HG02970 (cell line): ENCODE measurements around the gene ZDHHC11.
"Not testable (repeated sequence)": the region's sequence is repeated elsewhere in the genome, so short reads cannot be mapped to it uniquely, and the experiment has no call there.

Source experiments
- ATAC-seq: cut with Tn5 transposase; IDR thresholded peaks from one replicate; pipeline ENCODE4 v1.9.1; 2021; ENCODE audit warnings: mild to moderate bottlenecking, moderate library complexity, moderate number of reproducible peaks; ENCODE audit not compliant: unreplicated experiment, low FRiP score

The ZDHHC11 gene

DNA sequence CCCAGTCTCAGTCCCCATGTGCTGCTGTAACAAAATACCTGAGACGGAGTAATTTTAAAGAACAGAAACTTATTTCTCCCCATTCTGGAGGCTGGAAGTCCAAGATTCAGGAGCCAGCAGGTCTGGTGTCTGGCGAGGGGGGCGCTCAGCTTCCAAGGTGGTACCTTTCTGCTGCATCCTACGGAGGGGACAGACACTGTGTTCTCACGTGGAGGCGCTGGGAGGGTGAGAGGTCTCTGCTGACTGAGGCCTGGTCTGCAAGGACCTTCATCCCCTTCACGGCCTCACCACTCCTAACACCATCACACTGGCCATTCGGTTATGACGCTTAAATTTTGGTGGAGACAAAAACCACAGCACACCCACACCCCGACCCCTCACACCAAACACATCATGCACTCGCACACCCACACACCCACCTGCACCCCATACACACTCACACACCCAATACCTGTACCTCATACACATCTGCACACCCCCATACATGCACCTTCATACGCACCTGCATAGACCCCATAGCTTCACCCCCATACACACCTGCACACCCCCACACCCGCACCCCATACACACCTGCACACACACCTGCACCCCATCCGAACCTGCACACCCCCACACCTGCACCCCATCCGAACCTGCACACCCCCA, 9.8 kb upstream of the ZDHHC11 start:
- ATAC-seq = no peak

DNA sequence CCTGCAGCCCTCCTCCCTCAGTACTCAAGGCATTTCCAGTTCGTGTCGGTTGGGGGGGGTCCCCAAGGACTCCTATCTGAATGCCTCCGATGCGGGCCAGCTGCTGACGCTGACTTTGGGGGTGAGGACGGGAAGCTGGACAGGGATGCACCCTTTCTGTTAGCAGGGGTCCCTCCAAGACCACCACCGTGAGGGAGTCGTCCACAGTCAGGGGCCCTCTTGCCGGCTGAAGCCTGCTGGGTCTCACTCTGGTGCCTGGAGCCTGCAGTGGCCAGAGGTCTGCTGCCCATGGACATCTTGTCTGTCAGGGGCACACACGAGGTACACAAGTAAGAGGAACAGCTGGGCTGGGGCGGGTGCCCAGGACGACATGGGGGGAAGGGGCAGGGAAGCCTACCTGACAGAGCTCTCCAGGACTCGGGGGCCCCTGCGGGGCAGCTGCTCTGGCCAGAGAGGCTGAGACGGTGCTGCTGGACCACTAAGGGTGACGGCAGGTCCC, 9.1 kb upstream of the ZDHHC11 start:
- no peak for ATAC-seq

DNA sequence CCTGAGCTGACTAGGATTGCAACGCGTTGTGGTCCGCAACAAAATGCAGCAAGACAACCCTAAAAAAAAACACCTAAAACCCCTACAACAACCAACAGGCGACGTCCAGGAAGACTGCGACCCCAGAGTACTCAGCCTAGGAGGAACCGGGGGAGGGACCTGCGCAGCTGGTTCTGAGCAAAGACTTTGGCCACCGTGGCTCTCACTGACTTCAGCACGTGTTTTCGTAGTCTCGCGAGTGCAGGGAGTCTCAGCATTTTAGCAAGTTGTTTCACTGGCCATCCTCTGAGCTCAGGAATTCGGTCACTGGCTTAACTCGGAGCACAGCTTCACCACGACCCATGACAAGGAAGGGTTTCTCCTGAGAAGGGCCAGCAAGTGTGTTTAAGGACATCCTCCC, 8.6 kb upstream of the ZDHHC11 start:
- ATAC-seq = no peak

DNA sequence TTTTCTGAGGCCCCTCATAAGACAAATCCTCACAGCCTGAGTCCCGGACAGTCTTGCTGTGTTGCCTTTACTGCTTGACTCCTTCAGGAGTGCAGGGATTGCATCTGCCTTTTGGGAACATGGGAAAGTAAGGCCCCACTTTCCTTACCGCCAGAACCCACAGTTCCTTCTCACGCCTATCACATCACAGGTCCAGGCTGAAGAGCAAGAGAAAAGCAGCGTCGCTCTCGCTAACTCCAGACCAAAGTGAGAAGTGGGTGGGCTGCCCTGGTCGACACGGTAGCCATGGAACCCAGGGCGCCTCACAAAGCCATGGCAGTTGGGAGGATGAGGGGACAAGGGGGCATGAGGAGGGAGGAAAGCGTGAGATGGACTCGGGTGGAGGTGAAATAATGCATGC, 7.9 kb upstream of the ZDHHC11 start:
- no peak for ATAC-seq

DNA sequence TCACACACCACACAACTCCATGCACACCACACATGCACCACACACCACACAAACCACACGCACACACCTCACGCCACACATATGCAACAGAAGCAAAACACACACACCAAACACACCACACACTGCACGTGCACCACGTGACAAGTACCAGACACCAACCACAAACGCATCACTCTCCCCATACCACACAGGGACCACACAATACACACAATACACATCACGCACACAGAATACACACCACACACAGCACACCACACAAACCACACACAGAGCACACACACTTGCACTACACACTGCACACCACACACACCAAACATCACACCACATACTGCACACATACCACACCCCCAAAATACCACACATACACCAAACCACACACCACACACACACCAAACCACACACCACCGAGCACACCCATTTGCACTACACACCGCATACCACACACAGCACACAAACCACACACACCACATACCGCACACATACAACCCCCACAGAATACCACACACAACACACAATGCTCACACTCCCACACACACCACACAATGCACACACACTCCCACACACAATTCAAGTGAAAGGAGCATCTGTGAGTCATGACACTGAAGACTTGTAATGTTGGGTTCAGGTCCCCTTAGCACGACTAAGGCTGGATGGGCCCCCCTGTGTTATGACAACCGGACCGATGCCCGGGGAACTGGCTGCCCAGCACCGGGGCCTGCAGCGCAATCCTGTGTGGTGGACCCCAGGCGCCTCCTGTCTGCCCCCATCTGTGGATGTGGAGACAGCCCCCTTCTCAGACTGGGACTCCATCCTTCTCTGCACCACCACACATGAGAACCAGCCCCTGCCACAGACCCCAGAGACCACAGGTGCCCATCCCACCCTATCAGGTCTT, 6.0 kb upstream of the ZDHHC11 start:
- no peak for ATAC-seq

DNA sequence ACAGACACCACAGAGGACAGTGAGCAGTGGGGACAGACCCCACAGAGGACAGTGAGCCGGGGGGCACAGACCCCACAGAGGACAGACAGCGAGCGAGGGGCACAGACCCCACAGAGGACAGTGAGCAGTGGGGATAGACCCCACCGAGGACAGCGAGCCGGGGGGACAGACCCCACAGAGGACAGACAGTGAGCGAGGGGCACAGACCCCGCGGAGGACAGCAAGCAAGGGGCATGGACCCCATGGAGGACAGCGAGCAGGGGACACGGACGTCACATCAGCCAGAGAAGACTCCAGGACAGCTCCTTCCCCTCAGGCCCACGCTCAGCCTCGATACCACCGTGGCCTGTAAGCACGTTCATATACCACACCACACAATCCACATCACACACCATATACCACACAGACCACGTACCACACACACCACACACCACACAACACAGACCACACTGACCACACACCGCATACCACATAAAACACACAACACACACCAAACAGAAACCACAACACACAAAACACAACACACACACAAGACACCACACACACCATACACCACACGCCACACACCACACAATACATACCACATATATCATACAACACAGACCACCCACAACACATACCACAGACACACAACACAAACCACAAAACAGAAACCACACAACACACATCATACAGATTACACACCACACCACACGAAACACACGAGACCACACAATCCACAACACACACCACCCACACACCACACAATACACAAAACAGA, 5.2 kb upstream of the ZDHHC11 start:
- no peak for ATAC-seq

DNA sequence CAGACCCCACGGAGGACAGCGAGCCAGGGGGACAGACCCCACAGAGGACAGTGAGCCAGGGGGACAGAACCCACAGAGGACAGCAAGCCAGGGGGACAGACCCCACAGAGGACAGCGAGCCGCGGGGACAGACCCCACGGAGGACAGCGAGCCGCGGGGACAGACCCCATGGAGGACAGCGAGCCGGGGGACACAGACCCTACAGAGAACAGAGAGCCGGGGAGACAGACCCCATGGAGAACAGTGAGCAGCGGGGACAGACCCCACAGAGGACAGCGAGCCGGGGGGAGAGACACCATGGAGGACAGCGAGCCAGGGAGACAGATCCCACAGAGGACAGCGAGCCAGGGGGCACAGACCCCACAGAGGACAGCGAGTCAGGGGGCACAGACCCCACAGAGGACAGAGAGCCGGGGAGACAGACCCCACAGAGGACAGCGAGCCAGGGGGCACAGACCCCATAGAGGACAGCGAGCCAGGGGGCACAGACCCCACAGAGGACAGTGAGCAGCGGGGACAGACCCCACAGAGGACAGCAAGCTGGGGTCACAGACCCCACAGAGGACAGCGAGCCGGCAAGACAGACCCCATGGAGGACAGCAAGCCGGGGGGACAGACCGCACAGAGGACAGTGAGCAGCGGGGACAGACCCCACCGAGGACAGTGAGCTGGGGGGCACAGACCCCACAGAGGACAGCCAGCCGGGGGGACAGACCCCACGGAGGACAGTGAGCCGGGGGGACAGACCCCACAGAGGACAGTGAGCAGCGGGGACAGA, 4.4 kb upstream of the ZDHHC11 start:
- ATAC-seq = no peak

- no peak for ATAC-seq
These were observed 3.4 kb upstream of the ZDHHC11 start for GRCh38 chr5:854217-854616.

- not testable (repeated sequence) for ATAC-seq
These were observed 2.8 kb upstream of the ZDHHC11 start for GRCh38 chr5:853416-854090.

DNA sequence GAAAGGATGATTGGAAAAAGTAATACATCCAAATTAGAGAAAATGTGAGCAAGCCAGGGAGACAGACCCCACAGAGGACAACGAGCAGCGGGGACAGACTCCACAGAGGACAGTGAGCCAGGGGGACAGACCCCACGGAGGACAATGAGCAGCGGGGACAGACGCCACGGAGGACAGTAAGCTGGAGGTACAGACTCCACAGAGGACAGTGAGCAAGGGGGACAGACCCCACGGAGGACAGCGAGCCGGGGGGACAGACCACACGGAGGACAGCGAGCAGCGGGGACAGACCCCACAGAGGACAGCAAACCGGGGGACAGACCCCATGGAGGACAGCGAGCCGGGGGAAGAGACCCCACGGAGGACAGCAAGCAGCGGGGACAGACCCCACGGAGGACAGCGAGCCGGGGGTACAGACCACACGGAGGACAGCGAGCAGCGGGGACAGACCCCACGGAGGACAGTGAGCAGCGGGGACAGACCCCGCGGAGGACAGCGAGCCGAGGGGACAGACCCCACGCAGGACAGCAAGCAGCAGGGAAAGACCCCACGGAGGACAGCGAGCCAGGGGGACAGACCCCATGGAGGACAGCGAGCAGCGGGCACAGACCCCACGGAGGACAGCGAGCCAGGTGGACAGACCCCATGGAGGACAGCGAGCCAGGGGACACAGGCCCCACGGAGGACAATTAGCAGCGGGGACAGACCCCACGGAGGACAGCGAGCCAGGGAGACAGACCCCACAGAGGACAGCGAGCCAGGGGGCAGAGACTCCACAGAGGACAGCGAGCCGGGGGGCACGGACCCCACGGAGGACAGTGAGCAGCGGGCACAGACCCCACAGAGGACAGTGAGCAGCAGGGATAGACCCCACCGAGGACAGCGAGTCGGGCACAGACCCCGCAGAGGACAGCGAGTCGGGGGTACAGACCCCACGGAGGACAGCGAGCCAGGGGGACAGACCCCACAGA, 1.9 kb upstream of the ZDHHC11 start:
- ATAC-seq = no peak

- no peak for ATAC-seq
These were observed 1.2 kb upstream of the ZDHHC11 start for GRCh38 chr5:852018-852417.

DNA sequence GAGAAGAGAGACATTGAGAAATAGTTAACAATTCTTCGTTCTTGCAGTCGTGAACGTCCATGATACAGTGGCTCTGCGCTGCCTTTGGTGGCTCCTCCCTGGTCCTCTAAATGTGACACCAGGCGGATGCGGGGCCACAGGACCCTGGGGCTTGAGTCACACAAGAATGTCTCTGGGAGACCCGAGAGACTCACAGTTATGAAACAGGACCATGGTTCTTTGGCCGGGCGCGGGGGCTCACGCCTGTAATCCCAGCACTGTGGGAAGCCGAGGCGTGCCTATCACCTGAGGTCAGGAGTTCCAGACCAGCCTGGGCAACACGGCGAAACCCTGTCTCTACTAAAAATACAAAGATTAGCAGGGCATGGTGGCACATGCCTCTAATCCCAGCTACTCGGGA, 767 bp upstream of the ZDHHC11 start:
- ATAC-seq = no peak

- no peak for ATAC-seq
These were observed 290 bp upstream of the ZDHHC11 start for GRCh38 chr5:851076-851475.

DNA sequence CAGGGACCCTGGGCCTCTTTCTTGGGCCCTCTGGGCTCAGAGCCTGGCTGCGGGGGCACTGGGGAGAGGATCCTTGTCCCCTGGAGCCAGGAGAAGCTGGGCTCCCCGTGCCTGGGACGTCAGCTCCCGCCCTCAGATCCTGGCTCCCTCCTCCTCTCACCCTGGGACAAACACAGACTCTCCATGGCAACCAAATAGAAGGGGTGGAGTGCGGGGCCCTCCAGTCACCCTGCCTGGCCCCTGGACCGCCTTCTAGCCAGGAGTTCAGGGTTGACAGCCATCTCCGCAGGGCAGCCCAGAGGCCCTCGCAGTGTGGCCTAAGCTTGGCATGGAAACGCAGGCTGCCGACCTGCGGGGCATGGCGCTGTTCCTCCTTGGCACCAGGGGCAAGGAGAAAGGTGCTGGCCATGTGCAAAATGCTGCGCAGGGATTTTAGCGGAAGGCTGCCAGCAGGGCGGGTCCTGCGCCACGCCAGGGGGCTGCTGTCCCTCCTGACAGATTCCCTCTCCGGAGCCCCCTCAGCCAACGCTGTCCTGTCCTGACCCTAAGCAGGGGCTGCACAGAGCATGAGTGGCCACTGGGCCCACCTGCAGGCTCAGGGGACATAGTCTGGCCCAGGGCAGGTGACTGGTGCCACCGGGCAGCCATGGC, 1.0 kb downstream of the ZDHHC11 start:
- ATAC-seq = no peak

- no peak for ATAC-seq
These were observed 2.1 kb downstream of the ZDHHC11 start for GRCh38 chr5:848671-849111.

GRCh38 chr5:847736-848135, 3.0 kb downstream of the ZDHHC11 start:
- ATAC-seq = not testable (repeated sequence)

DNA sequence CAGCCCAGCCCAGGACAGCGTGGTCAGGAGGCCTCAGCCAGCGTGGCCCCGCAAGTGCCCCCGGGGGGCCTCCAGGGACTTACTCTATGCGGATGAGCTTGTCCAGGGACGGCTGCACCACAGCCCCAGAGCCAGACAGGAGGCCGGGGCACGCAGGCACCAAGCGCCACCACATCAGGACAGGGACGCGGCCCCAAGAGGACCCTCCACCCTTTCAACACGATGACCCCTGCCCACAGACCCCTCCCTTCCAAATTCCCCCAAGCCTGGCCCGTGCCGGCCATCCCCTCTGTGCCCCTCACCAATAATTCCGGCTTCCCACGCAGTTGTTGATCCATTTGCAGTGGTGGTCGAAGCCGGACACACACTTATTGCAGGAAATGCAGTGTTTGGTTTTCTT, 3.6 kb downstream of the ZDHHC11 start:
- ATAC-seq = not testable (repeated sequence)

DNA sequence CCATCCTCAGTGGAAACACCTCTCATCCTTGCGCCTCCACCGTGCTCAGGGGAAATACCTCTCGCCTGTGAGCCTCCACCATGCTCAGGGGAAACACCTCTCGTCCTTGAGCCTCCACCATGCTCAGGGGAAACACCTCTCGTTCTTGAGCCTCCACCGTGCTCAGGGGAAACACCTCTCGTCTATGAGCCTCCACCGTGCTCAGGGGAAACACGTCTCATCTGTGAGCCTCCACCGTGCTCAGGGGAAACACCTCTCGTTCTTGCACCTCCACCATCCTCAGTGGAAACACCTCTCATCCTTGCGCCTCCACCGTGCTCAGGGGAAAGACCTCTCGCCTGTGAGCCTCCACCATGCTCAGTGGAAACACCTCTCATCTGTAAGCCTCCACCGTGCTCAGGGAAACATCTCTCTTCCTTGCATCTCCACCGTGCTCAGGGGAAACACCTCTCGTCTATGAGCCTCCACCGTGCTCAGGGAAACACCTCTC, 4.1 kb downstream of the ZDHHC11 start:
- not testable (repeated sequence) for ATAC-seq
